HG03571 (cell line): Measurements from ENCODE around the gene ARL4C.

ENCODE experiments used
- ATAC-seq: cut with Tn5 transposase; IDR thresholded peaks from one replicate; pipeline ENCODE4 v1.9.1; 2021; ENCODE audit not compliant: unreplicated experiment

ARL4C gene, protein sequence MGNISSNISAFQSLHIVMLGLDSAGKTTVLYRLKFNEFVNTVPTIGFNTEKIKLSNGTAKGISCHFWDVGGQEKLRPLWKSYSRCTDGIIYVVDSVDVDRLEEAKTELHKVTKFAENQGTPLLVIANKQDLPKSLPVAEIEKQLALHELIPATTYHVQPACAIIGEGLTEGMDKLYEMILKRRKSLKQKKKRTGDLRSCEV

DNA sequence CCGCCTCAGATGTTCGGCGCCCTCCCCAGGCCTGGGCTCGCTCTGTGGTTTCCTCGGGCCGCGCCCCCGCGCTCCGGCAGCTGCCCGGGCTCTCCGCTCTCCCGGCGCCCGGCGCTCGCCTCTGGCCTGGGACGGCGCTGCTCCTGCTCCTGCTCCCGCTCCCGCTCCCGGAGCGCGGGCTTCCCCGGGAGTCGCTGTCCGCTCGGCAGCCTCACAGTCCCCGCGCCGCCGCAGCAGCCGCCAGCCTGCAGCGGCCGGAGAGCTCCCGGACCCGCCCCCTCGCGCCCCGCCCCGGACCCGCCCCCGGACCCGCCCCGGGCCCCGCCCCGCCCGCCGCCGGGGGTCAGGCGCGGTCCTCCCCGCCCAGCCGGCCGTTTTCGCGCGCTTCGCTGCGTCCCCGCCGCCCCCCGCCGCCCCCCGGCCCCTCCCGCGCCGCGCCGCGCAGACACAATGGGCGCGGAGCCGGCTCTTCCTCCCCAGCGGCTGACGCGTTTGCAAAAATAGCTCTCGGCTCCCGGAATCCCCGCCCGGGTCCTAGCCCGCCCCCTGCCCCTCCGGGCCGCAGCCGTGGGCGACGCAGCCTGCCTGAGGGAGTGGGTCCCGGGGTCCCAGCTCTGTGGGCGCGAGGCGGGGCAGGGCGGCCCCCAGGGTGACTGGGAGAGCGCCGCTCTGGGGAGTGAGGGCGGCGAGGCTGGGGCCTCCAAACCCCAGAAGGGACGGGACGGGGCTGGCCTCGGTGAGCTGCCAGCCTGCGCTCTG, at the start of gene ARL4C:
TSS of gene ARL4C (minus strand) at position 247 of the 759 bp plus-strand sequence. CDS start 495 bp downstream, outside the sequence.
- peak; percentile 52 for ATAC-seq

DNA sequence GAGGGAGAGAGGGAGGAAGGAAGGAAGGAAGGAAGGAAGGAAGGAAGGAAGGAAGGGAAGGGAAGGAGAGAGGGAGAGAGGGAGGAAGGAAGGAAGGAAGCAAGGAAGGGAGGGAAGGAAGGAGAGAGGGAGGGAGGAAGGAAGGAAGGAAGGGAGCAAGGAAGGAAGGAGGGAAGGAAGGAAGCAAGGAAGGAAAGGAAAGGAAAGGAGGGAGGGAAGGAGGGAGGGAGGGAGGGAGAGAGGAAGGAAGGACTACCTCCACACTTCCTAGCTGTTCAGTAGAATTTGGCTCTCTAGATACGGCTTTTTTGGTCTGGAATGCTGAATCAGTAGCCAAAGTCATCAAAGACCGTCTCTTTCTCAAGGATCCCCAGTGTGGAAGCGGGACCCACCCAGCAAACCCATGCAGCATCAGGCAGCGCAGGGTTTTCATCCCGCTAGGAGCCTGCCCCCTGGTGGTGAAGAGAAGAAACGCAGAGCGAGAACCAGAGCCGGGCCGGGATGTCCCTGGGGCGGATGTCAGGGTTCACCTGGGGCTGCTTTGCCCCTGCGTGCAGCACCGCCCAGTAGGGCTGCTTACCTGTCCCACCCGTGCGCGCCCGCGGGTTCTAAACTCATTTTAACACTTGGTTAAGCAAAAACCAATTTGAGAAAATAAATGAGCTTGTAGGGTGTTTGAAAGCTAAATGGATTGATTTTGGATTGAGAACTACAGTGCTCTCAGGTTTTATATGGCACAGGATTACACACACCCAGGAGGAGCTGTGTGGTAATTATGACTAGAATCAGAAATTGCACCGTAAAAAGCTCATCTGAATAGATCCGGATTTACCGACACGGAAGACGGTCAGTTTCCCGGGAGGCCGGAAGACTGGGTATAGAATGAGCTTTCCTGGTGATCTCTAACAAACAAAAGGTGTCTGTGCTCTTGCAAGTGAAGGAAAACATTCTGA, 48.1 kb upstream of the ARL4C start:
- peak; percentile 72 for ATAC-seq

DNA sequence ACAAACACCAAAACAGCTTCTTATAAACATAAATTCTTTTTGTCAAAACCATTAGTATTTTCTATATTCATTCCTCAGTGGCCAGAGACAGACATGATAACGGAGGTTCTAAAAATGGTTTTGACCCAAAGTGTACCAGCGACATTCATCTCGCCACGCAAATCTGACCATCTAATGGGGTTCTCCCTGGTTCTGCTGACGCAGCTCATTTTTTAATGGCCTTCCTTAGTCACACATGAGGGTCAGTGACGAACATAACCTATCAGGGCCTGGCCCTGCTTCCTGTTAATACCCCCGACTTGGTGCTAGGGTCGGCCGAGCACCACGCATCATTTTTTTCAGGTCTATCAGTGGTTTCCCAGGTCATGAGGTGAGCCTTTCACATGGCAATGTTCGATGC, 45.9 kb upstream of the ARL4C start:
- no peak for ATAC-seq

DNA sequence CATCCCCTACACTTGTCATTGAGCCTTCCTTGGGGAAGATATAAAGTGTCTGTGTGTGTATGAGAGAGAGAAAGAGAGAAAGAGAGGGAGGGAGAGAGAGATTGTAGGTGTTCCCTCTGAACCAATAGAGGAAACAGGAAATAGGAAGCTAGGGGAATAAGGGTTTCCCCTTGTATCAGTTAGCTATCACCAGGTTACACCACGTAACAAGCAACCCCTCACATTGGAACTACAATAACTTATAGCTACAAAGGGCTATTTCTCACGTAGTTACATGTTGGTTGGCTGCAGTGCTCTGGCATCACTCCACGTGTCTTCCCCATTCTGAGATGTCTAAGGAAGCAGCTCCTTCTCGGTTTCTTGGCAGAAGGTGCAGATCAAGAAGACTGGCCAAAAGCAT, 41.0 kb upstream of the ARL4C start:
- ATAC-seq = no peak

DNA sequence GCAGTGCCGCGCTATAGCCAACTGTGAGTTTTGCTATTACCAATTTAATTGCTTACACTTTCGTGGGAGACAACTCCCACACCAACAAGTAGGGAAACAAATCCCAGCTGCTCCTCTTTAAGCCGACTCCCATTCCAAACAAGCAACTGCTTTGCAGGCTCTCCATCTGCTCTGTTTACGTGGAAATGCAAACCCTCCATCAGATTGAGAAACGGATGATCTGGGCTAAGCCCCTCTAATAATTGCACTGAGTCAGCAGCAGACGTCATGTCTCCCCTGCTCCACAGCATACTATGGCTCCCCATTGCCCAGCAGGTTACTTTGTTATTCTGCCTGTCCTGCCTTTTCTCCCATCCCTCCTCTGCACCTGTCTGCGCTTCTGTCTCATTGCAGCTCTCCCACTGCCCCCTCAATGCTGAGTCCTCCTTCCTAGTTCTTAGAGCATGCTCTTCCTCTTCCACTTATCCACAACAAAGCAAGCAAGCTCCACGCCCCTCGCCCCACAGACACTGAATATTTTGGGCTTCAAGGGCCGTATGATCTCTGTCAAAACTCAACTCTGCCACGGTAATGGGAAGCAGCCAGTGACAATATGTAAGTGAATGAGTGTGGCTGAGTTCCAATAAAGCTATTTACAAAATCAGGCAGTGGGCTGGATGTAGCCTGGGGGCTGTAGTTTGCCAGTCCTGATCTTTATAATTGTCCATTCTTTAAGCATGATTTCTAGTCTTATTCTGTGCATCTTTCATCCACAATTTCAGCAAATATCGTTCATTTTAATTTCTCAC, 39.5 kb upstream of the ARL4C start:
- no peak for ATAC-seq

DNA sequence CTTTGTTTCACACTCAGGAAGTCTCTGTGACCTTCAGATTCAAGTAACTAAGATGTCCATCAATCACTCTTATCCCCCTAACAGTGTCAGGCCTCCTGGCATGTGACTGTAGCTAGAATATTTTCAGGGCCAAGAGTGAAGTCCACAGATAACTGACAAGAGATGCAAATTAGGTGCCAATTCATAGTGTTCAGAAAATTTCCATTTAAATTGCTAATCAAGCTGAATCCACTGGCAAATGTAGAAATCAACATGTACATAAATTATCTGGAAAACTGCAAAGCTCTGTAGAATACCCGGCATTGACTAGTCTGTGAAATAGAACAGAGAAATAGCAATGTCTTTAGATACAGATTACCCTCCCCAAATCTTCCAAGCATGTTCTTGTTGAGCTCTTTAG, 38.6 kb upstream of the ARL4C start:
- ATAC-seq = no peak

DNA sequence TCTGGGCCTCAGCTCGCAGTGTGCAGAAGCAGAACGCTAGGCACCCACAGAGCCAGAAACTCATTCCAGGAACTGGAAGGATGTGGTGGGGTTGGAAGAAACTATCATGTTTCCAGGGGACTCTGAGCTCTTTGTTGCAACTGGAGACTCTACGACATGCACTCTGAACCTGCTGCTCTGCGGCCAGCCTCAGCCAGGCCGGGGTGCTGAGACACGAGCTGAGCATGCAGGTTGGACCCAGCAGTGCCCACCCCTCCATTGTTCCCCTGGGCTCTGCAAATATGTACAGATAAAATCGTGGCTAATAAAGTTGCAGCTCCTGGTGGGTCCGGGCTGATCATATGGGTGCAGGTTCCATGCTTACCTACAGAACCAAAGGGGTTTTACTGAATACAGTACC, 37.6 kb upstream of the ARL4C start:
- ATAC-seq = no peak

DNA sequence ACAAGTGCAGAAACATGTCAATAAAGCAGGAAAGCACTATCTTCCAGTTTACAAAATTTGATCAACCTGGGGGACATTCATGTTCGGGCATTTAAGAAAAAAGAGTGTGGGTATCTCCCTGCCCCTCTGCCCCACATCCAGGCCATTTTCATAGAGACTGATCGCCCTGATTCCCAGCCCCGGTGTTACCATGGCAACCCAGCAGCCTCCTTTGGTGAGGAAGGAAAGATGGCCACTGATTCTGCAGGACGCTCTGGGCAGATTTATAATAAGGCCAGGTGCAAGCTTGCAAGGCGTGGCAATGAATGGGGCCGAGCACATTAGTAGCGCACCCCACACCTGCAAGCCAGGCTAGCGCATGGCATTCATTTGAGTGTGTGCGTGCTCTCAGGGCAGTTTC, 36.7 kb upstream of the ARL4C start:
- no peak for ATAC-seq

DNA sequence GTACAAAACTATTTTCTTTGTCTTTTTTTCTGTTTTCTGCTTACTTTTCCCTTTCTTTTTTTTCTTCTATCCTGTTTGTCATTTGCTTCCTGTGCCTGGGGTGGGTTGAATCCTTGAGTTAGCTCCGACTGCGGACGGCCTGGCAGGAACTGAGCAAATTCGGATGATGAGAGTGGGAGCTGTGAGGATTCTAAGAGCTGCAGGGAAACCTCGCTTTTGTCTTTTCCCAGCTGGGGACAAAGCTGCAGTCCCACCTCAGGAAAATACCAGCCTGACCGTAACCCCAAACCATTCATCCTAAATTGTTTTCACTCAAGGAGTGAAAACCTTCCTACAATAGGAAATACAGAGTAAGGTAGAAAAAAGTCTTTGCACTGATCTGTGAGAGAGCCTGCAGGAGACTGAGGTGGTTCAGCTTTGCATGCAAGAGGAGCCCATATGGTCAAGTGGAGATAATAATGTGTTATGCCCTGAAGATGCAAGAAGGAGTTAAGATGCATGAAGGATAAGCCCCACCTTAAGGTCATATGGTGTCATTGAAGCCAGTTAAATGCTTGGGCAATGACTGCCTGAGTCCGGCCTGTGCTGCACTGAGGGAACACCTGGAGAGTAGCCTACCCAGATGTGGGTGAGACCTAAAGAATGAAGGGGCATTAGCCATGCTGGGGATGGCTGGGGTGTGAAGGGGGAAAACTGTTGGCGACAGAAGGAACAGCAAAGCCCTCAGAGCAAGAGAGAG, 31.7 kb upstream of the ARL4C start:
- no peak for ATAC-seq

DNA sequence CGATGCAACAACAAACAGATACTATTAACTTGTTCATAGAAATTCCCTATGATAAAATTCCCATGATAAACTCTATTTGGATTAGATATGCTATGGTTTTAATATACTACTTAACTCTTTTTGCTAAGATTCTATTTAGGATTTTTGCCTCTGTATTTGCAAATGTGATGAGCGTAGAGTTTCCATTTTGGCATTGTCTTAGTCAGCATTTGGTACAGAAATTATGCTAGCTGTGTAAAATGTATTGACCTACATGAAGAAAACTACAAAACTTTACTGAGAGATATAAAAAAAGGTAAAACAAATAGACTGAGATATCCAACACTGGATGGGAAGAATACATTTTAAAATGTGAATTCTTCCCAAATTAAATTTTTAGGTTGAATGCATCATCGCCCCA, 29.8 kb upstream of the ARL4C start:
- no peak for ATAC-seq

DNA sequence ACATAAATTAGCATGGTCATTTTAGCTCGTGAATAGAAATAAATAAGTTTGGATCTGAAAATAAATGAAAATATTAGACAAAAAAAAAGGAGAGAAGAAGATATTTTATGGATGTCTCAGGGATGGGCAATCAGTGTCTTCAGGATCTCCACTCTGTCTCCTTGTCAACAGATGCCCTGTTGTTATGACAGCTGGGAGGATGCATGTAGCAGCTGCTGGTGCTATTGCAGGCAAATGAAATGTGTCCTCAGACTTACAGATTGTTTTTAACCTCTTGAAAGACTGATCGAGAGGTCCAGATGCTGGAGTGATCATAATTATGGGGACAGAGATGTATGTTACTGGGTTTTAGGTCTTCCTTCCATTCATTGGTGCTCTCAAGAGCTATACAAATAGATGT, 24.7 kb upstream of the ARL4C start:
- no peak for ATAC-seq

DNA sequence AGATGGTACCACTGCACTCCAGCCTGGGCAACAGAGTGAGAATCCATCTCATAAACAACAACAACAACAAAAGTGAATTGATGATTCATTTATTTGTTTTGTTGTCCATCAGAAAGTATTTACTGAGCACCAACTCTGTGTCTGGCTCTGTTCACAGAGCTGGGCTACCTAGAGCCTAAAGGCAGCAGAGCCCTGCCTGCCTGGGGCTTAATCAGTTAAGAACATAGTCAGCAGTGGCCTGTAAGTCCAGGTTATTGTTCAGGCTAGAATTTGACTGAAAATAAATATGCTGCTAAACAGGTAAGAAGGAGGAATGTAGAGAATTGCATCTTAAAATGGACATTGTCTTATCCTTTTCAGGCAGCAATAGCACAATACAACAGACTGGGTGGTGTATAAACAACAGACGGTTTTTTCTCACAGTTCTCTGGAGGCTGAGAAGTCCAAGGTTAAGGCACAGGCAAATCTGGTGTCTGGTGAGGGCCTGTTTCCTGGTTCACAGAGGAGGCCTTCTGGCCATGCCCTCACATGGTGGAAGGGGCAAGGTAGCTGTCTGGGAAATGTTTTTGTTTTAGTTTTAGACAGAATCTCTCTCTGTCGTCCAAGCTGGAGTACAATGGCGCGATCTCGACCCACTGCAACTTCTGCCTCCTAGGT, 22.2 kb upstream of the ARL4C start:
- ATAC-seq = no peak

DNA sequence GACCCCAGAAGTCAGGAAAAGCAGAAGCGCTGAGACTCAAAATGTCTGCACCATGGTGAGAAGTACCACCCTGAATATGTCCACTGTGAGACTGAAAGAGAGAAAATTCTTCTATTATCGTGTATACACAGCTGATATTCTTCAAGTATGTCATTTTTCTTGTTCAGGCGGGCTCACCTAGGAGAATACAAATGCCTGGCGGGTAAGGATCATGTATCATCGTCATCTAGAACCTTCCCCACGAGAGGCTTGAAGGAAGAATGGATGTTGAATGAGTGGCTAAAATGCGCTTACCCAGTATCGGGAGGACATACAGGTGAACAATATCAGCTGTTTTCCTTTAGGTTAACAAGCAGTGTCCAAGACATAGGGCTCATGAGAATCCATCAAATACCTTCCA, 21.1 kb upstream of the ARL4C start:
- ATAC-seq = no peak

DNA sequence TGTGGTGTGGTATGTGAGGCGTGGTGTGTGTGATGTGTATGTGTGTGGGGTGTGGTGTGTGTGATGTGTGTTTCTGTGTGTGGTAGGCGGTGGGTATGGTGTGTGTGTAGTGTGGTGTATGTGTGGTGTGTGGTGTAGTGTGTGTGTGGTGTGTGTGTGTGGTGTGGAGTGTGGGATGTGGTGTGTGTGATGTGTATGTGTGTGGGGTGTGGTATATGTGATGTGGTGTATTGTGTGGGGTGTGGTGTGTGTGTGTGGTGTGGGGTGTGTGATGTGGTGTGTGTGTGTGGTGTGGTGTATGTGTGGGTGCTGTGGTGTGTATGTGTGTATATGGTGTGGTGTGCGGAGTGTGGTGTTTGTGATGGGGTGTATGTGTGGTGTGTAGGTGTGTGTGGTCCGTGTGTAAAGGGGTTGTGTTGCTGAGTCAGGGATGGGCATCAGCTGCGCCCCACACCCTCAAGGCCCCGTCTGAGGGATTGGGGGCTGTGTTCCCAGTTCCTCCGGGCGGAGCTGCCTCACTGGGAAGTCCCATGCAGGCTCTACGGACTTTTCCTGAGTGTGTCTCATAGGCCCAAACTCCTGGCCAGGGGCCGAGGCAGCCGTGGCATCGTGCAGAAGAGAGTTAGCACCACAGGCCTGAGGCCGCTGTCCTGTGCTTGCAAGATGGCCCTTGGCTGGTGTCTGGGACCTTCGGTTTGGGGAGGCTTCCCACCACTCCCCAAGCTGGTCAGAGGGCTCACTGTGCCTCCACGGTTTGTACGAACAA, 18.2 kb upstream of the ARL4C start:
- no peak for ATAC-seq

DNA sequence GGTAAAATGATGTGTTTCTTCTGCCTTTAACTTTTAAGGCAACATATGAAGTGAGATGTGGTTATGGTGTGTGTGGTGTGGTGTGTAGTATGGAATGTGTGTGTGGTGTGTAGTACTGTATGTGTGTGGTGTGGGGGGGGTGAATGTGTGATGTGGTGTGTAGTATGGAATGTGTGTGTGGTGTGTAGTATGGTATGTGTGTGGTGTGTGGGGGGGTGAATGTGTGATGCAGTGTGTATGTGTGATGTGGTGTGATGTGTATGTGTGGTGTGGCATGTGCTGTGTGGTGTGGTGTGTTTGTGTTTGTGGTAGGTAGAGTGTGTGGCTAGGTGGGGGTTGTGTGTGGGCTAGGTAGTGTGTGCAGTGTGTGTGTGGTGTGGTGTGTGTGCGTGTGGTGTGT, 17.2 kb upstream of the ARL4C start:
- no peak for ATAC-seq

DNA sequence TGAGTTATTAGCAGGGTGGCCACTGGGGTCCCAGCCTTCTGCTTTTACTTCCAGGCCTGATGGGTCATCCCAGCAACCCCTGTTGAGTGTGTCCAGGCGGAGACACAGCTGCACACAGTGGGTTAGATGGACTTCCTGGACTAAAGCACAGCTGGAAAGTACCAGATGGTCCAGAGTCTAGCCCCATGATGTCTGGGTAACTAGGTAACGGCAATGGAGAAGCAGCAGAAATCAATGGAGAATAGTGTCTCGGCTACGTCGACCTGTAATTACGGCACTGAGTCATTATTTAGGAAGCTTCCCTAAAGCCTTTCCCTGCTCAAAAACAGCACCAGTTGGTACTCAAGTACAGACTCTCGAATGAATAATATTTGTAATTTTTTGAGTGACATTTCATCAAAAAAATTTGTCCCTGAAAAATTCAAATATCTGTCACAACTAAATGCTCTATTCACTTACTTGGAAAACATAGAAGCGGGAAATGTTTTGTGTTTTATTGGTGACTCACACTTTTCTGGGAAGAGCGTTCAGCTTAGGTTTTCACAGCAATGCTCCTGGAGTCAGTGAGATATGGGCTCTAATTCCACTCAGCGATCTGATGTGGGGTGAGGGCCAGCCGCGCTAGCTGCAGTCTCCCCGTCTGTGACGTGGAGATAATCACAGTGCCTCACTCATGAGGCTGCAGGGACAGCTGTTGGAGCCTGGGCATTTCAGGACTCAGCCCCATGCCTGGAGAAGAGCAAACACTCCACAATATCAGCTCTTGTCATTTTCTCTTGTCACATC, 16.2 kb upstream of the ARL4C start:
- ATAC-seq = no peak

DNA sequence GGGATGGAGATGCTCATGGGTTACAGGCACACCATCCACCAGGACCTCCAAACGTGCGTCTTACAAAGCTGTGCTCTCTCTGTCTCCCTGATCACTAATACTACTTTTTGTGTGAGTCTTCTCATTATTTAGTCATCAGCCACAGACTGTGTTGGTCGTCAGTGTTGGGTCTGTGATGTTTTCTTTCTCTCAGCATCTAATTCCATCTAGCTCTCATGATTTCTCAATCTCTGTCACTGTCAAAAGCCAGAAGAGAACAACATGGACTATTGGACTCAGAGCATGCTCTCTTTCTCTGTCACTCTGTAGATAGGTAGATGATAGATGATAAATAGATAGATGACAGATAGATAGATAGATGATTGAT, 6.0 kb upstream of the ARL4C start:
- no peak for ATAC-seq

DNA sequence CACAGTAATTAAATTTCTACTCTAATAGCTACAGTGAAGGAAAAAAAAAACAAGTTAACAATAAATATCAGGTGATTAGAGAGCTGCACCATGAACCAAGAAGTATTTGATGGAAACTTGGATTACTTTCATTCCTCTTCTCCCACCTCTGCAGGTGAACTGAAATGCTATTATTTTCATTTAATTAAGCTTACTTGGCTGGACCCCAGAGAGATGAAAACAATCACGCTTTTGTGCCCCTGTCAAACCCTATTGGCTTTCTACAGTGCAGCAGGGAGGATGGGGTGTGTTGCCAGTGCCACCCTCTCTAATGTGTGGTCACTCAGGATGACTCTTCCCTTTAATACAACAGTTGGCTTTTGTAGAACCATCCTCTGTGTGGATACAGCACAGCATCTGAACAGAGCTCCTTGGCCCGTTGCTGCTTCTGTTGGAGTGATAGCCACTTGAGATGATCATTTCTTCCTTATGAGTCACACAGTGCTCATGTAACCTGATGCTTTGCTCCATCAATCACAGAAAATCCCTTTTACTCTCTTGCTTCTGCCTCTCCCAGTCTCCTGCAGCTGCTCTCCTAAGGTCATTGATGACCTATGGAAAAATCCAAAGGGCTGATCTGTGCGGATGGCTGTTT, 5.5 kb upstream of the ARL4C start:
- ATAC-seq = no peak
